ENCODE measurements around the gene ASIC1.

The ASIC1 gene

GRCh38 chr12:50075808-50076170 lies 18.4 kb downstream of the ASIC1 start:
- CTCF ChIA-PET, result interaction anchor here (1.3 to 15.1 kb wide), 10 partner anchors 10 to 239 kb away, joined by 4 to 243 read pairs (median 12); partner anchors contain the start of genes COX14 and SMARCD1
- DNase-seq (ENCODE audit: extremely low spot score), result no peak
- POLR2A ChIA-PET, result no interaction called here
- no peak for TF ChIP-seq CTCF (IDR thresholded peaks at IDR 0.05; ENCODE audit: control extremely low read depth, extremely low read depth, low read depth, missing control alignments)

GRCh38 chr12:50077099-50077498 lies 19.7 kb downstream of the ASIC1 start:
- ChIA-PET POLR2A (no interaction called here), CTCF (interaction anchor here (1.0 to 15.1 kb wide), 11 partner anchors 8 to 238 kb away, joined by 3 to 243 read pairs (median 5); partner anchors contain the start of genes COX14 and SMARCD1)
- no peak for TF ChIP-seq CTCF (IDR thresholded peaks at IDR 0.05; ENCODE audit: control extremely low read depth, extremely low read depth, low read depth, missing control alignments)
- DNase-seq (ENCODE audit: extremely low spot score), result no peak

GRCh38 chr12:50078281-50078680 lies 20.9 kb downstream of the ASIC1 start:
- DNase-seq (ENCODE audit: extremely low spot score), result no peak
- ChIA-PET CTCF (interaction anchor here (0.8 to 15.1 kb wide), 12 partner anchors 8 to 111 kb away, joined by 3 to 243 read pairs (median 4); partner anchors contain the start of gene COX14), POLR2A (interaction anchor here (0.5 kb wide), 1 partner anchor 22 kb away, joined by 3 read pairs; no protein-coding TSS in a partner anchor)
- TF ChIP-seq CTCF (IDR thresholded peaks at IDR 0.05; ENCODE audit: control extremely low read depth, extremely low read depth, low read depth, missing control alignments), result no peak

GRCh38 chr12:50079771-50080170 lies 22.4 kb downstream of the ASIC1 start:
- no peak for DNase-seq (ENCODE audit: extremely low spot score)
- TF ChIP-seq CTCF (IDR thresholded peaks at IDR 0.05; ENCODE audit: control extremely low read depth, extremely low read depth, low read depth, missing control alignments), result no peak
- ChIA-PET POLR2A (no interaction called here), CTCF (interaction anchor here (1.3 to 4.4 kb wide), 4 partner anchors 9 to 96 kb away, joined by 3 to 22 read pairs (median 10); no protein-coding TSS in a partner anchor)

- POLR2A ChIA-PET, result interaction anchor here (1.1 kb wide), 1 partner anchor 86 kb away, joined by 3 read pairs; the partner anchor contains the start of gene CERS5
- CTCF ChIA-PET, result interaction anchor here (1.6 to 4.4 kb wide), 2 partner anchors 11 to 233 kb away, joined by 4 to 22 read pairs; no protein-coding TSS in a partner anchor
- TF ChIP-seq CTCF (IDR thresholded peaks at IDR 0.05; ENCODE audit: control extremely low read depth, extremely low read depth, low read depth, missing control alignments), result no peak
- DNase-seq (ENCODE audit: extremely low spot score), result no peak
Observed at GRCh38 chr12:50081096-50081808, 23.9 kb downstream of the ASIC1 start.

- no peak for DNase-seq (ENCODE audit: extremely low spot score)
- ChIA-PET POLR2A (no interaction called here), CTCF (interaction anchor here (0.9 to 5.2 kb wide), 10 partner anchors 8 to 232 kb away, joined by 3 to 66 read pairs (median 5); partner anchors contain the start of gene COX14)
- no peak for TF ChIP-seq CTCF (IDR thresholded peaks at IDR 0.05; ENCODE audit: control extremely low read depth, extremely low read depth, low read depth, missing control alignments)
Observed at GRCh38 chr12:50082644-50083043, 25.2 kb downstream of the ASIC1 start.
